ENCODE data around the gene FBXL19.
"Not testable (repeated sequence)": the region's sequence is repeated elsewhere in the genome, so short reads cannot be mapped to it uniquely, and the experiment has no call there.

The FBXL19 gene

GRCh38 chr16:30934827-30935557 lies 11.6 kb downstream of the FBXL19 start:
- peak; percentile 64 for DNase-seq (ENCODE audit: low read depth)
- H3K4me3 ChIP-seq (replicated peaks; ENCODE audit: low read depth, low read length): no peak overlapping the region
- TF ChIP-seq, protein P1, sequence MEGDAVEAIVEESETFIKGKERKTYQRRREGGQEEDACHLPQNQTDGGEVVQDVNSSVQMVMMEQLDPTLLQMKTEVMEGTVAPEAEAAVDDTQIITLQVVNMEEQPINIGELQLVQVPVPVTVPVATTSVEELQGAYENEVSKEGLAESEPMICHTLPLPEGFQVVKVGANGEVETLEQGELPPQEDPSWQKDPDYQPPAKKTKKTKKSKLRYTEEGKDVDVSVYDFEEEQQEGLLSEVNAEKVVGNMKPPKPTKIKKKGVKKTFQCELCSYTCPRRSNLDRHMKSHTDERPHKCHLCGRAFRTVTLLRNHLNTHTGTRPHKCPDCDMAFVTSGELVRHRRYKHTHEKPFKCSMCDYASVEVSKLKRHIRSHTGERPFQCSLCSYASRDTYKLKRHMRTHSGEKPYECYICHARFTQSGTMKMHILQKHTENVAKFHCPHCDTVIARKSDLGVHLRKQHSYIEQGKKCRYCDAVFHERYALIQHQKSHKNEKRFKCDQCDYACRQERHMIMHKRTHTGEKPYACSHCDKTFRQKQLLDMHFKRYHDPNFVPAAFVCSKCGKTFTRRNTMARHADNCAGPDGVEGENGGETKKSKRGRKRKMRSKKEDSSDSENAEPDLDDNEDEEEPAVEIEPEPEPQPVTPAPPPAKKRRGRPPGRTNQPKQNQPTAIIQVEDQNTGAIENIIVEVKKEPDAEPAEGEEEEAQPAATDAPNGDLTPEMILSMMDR (IDR thresholded peaks at IDR 0.05; ENCODE audit: low read length, missing control alignments): peak; percentile 66

- no peak for DNase-seq (ENCODE audit: low read depth)
- TF ChIP-seq, protein P1 (IDR thresholded peaks at IDR 0.05; ENCODE audit: low read length, missing control alignments): no peak
- no peak overlapping the region for H3K4me3 ChIP-seq (replicated peaks; ENCODE audit: low read depth, low read length)
These were observed 14.3 kb downstream of the FBXL19 start for GRCh38 chr16:30937692-30938091.

DNA sequence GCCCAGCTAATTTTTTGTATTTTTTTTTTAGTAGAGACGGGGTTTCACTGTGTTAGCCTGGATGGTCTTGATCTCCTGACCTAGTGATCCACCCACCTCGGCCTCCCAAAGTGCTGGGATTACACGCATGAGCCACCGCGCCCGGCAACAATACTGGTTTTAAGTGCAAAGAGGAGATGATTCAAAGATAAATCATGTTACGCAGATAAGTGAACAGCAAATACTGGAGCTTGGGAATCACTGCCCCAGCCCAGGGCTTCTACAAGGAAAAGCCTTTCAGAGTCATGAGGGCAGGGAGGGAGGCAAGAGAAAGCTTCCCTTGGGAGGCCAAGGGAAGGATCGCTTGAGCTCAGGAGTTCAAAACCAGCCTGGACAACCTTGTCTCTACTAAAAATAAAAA lies 16.2 kb downstream of the FBXL19 start:
- DNase-seq (ENCODE audit: low read depth); H3K4me3 ChIP-seq (replicated peaks; ENCODE audit: low read depth, low read length): not testable (repeated sequence)

DNA sequence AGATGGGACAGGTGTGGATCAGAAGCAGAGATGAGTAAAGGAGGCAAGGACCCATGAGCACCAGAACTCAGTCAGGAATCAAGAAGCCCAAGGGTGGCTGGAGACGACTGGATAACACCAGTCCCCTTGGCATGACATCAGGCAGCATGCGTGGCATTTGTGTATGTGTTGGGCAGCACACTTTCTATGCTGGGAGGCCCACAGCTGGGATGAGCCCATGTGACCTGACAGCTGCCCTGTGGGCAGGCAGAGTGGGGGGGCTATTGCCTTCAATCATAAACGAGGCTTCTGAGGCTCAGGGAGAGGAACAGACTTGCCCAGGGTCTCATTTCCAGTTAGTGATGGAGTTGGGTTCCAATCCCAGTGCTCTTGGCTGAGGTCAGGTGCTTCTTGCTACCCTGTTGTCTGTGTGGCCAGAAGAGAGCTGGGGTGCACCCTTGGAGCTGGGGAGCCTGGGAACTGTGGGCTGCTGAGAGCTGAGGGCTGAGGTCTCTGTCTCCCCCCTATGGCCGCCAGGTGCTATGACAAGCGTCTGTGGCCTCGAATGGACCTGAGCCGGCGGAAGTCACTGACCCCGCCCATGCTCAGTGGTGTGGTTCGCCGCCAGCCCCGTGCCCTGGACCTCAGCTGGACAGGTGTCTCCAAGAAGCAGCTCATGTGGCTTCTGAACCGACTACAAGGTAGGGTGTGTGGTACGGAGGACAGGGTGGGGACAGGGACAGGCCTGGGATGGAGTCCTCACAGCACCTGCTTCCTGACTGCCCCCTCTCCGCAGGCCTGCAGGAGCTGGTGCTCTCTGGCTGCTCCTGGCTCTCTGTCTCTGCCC lies 18.4 kb downstream of the FBXL19 start:
- no peak overlapping the region for H3K4me3 ChIP-seq (replicated peaks; ENCODE audit: low read depth, low read length)
- DNase-seq (ENCODE audit: low read depth): peak; percentile 70
- TF ChIP-seq, protein P1 (IDR thresholded peaks at IDR 0.05; ENCODE audit: low read length, missing control alignments): peak; percentile 91

- TF ChIP-seq, protein P1 (IDR thresholded peaks at IDR 0.05; ENCODE audit: low read length, missing control alignments): no peak
- DNase-seq (ENCODE audit: low read depth): no peak
- no peak overlapping the region for H3K4me3 ChIP-seq (replicated peaks; ENCODE audit: low read depth, low read length)
These were observed 19.0 kb downstream of the FBXL19 start for GRCh38 chr16:30942426-30942806.

DNA sequence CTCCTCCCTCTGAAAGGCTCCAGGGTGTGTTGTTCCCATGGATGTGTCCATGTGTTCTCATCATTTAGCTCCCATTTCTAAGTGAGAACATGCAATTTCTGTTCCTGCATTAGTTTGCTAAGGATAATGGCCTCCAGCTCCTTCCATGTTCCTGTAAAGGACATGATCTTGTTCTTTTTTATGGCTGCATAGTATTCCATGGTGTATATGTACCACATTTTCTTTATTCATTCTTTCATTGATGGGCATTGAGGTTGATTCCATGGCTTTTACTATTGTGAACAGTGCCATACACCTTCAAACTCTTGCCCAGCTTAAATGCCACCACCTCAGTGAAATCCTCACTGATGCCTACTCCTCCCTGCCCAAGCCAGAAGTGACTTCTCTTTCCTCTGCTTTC lies 21.0 kb downstream of the FBXL19 start:
- H3K4me3 ChIP-seq (replicated peaks; ENCODE audit: low read depth, low read length): no peak overlapping the region
- DNase-seq (ENCODE audit: low read depth): no peak
- TF ChIP-seq, protein P1 (IDR thresholded peaks at IDR 0.05; ENCODE audit: low read length, missing control alignments): no peak

- no peak overlapping the region for H3K4me3 ChIP-seq (replicated peaks; ENCODE audit: low read depth, low read length)
- DNase-seq (ENCODE audit: low read depth): no peak
- TF ChIP-seq, protein P1 (IDR thresholded peaks at IDR 0.05; ENCODE audit: low read length, missing control alignments): no peak
These were observed 23.5 kb downstream of the FBXL19 start for GRCh38 chr16:30946671-30947540.
